Measurements from ENCODE around the gene HIPK2. TPM values are rescaled to one million over a fixed set of nuclear protein-coding genes. Genes with fewer than 3 reads are reported as not detected.

HIPK2 gene
- total RNA-seq, 1 donor from 2014 or later = 89.1 TPM

DNA sequence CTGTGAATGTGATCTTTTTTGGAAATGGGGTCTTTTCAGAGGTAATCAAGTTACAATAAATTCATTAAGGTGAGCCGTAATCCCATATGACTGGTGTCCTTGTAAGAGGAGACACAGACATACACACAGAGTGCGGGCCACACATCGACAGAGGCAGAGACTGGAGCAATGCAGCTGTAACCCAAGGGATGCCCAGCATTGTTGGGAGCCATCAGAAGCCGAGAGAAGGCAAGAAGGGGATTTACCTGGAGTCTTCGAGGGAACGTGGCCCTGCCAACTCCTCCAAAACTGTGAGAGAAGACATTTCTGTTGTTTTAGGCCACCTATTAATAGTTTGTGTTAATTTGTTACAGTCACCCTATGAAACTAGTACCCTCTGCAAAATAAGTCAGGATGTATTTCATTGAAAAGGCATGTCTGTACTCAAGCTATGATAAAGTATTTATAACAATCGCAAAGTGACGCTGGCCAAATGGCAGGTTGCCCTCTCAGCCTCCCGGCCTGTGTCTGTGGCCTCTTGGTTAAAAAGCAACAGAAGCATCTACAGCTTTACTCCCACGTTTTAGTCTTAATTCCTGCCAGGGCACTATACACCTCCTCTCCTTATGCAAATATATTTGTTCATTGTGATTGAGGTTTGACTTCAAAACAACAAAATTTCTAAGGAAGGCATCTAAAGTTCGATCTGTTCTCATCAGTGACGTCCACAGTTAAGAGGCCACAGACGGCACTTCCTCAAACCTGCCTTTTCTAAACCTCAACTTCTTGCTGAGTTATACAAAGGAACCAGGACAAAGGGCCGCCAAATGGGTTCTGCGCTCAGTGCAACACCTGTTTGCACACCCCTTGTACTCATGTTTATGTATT is 46.8 kb downstream of the HIPK2 start:
- H3K4me1 Mint-ChIP-seq (ENCODE audit: unreplicated experiment) = peaks cover 47% of the 10 kb centered on the region
- H3K36me3 Mint-ChIP-seq = peaks cover 32% of the 10 kb centered on the region
- no peaks in the 10 kb centered on the region for H3K9me3 Mint-ChIP-seq
- no peak for DNase-seq (ENCODE audit: extremely low spot score, unreplicated experiment)
- H3K4me3 Mint-ChIP-seq = no peak overlapping the region
- H3K27me3 Mint-ChIP-seq = no peaks in the 10 kb centered on the region
- H3K27ac Mint-ChIP-seq = no peak overlapping the region
- TF ChIP-seq, protein P1, sequence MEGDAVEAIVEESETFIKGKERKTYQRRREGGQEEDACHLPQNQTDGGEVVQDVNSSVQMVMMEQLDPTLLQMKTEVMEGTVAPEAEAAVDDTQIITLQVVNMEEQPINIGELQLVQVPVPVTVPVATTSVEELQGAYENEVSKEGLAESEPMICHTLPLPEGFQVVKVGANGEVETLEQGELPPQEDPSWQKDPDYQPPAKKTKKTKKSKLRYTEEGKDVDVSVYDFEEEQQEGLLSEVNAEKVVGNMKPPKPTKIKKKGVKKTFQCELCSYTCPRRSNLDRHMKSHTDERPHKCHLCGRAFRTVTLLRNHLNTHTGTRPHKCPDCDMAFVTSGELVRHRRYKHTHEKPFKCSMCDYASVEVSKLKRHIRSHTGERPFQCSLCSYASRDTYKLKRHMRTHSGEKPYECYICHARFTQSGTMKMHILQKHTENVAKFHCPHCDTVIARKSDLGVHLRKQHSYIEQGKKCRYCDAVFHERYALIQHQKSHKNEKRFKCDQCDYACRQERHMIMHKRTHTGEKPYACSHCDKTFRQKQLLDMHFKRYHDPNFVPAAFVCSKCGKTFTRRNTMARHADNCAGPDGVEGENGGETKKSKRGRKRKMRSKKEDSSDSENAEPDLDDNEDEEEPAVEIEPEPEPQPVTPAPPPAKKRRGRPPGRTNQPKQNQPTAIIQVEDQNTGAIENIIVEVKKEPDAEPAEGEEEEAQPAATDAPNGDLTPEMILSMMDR (conservative IDR thresholded peaks at IDR 0.05) = no peak

DNA sequence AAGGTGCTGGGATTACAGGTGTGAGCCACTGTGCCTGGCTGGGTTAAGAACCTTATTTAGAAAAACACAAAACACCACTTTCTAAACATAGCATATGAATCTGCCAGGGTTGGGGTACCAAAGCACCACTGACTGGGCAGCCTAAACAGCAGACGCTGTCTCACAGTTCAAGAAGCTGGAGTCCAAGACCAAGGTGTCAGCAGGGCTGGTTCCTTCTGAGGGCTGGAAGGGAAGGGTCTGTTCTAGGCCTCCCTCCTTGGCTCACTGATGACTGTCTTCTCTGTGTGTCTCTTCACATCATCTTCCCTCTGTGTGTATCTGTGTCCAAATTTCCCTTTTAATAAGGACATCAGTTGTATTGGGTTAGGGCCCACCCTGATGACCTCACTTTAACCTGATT is 49.6 kb downstream of the HIPK2 start:
- Mint-ChIP-seq H3K9me3 (no peaks in the 10 kb centered on the region), H3K36me3 (peaks cover 32% of the 10 kb centered on the region), H3K4me3 (no peak overlapping the region), H3K27me3 (no peaks in the 10 kb centered on the region), H3K27ac (no peak overlapping the region), H3K4me1 (ENCODE audit: unreplicated experiment) (peaks cover 29% of the 10 kb centered on the region)
- TF ChIP-seq, protein P1 (conservative IDR thresholded peaks at IDR 0.05) = no peak
- no peak for DNase-seq (ENCODE audit: extremely low spot score, unreplicated experiment)

DNA sequence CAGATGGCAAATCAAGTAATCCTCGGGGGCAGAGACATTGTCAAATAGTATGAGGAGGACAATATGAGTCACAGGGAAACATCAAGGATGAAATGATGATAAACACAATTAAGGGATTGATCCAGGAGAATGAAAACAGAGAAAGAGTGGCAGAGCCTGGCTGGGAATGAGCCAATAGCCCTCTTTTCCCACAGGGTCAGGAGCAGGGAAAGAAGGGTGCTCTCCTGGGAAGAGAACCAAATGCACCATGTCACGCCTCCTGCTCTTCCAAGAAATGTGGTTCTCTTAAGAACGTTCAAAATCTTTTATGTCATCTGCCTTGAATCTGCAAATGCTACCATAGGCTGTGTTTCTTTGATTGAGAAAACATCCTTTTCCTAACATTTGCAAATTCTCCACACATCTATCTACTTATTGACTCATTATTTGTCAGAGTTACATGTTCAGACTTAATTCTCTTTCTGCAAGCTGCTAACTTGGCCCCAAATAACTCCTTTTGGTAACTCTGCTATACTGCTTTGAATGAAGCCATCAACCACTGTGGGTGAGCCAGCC is 50.6 kb downstream of the HIPK2 start:
- H3K9me3 Mint-ChIP-seq = no peaks in the 10 kb centered on the region
- H3K4me1 Mint-ChIP-seq (ENCODE audit: unreplicated experiment) = peaks cover 26% of the 10 kb centered on the region
- DNase-seq (ENCODE audit: extremely low spot score, unreplicated experiment) = no peak
- TF ChIP-seq, protein P1 (conservative IDR thresholded peaks at IDR 0.05) = no peak
- H3K4me3 Mint-ChIP-seq = no peak overlapping the region
- peak overlapping the region; percentile 62 for H3K27ac Mint-ChIP-seq
- no peaks in the 10 kb centered on the region for H3K27me3 Mint-ChIP-seq
- peaks cover 32% of the 10 kb centered on the region for H3K36me3 Mint-ChIP-seq

DNA sequence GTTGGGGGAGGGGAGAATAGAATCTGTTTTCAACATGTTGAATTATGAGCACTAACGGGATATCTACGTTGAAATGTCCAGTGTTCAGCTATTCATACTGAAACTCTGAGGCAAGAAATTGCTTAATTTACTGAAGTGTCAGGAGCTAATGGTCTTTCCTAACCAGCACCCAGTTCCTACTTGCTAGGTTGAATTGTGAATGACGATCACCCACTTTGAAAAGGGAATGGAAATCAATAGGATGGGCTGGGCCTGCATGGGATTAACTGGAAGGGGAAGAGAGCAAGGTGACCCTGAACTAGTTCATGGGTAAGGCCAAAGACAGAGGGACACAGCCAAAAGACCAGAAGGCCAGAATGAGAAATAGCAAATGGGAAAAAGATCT is 51.3 kb downstream of the HIPK2 start:
- H3K27ac Mint-ChIP-seq = no peak overlapping the region
- TF ChIP-seq, protein P1 (conservative IDR thresholded peaks at IDR 0.05) = no peak
- peaks cover 21% of the 10 kb centered on the region for H3K4me1 Mint-ChIP-seq (ENCODE audit: unreplicated experiment)
- DNase-seq (ENCODE audit: extremely low spot score, unreplicated experiment) = no peak
- no peak overlapping the region for H3K4me3 Mint-ChIP-seq
- H3K36me3 Mint-ChIP-seq = peaks cover 32% of the 10 kb centered on the region
- no peaks in the 10 kb centered on the region for H3K27me3 Mint-ChIP-seq
- H3K9me3 Mint-ChIP-seq = no peaks in the 10 kb centered on the region

DNA sequence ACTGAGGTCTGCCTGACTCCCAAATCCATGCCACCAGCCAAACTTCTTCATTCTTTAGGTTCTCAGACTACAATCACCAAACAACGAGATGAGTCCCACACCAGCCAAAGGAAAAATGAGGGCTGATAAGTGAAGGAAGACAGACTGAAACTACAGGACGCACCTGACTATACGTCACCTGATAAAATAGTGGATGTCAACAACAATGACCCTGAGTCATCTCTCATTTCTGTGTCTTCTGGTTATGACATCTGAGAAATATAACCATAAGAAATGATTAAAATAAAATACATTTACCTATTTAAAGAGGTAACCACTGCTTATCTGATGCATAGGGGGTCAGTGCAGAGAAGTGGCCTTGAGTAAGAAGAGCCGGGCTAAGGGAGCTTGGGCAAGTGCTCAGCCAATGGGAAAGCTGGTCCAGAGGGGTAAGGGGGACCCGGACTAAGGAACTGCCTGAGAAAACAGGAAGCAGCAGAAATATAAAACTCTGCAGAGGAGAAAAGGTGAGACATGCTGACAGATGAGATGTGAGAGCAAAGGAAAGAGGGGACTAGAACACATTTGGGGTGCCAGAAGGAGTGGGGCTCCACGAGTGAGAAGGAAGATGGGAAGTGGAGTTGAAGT is 51.8 kb downstream of the HIPK2 start:
- no peak for DNase-seq (ENCODE audit: extremely low spot score, unreplicated experiment)
- Mint-ChIP-seq H3K4me1 (ENCODE audit: unreplicated experiment) (peaks cover 17% of the 10 kb centered on the region), H3K27ac (peak overlapping the region; percentile 48), H3K9me3 (no peaks in the 10 kb centered on the region), H3K36me3 (peaks cover 32% of the 10 kb centered on the region), H3K27me3 (no peaks in the 10 kb centered on the region), H3K4me3 (peak overlapping the region; percentile 21)
- TF ChIP-seq, protein P1 (conservative IDR thresholded peaks at IDR 0.05) = no peak
